Panc1 (cell line): ENCODE measurements around the gene HSH2D.

ENCODE experiments used
- CTCF ChIP-seq: fragments of 450-650 bp; IDR thresholded peaks from 2 replicates; pipeline ENCODE4 v1.5.1; 2017; ENCODE audit warnings: mild to moderate bottlenecking
- REST ChIP-seq, 2 experiments: IDR thresholded peaks; 2 replicates each; pipeline ENCODE4 v1.6.1; 2011 to 2012; ENCODE audit warnings: low read depth in 2 of 2, control low read depth in 1 of 2, low read length in 1 of 2, mild to moderate bottlenecking in 1 of 2, moderate library complexity in 1 of 2; ENCODE audit not compliant: insufficient read depth in 1 of 2
- TCF7L2 ChIP-seq: IDR thresholded peaks from 2 replicates; pipeline ENCODE4 v1.6.1; 2011; ENCODE audit warnings: mild to moderate bottlenecking, low read depth, low read length, inconsistent platforms

GRCh38 chr19:16142032-16142580, 1.4 kb upstream of the HSH2D start:
- TF ChIP-seq CTCF (no peak), REST (IDR thresholded peaks at IDR 0.05; ENCODE audit: insufficient read depth in 1 of 2, low read depth in 2 of 2, low read length in 1 of 2) (no peak), TCF7L2 (no peak)
